Osteoblast (primary cell): ENCODE data around the gene APLNR. TPM values are rescaled to one million over a fixed set of nuclear protein-coding genes. Genes with fewer than 3 reads are reported as not detected.

Experiments
- DNase-seq: peaks from one replicate; pipeline ENCODE4 v3.0.0; 2011; ENCODE audit warnings: low spot score, mixed read lengths; ENCODE audit not compliant: insufficient read length; ENCODE audit errors: missing footprints
- H2AFZ ChIP-seq: 2 replicates; pipeline ENCODE4 v1.6.0; 2011; ENCODE audit warnings: mild to moderate bottlenecking, low read length
- H3K27ac ChIP-seq: 2 replicates; pipeline ENCODE4 v1.5.1; 2011; ENCODE audit warnings: mild to moderate bottlenecking, low read depth, low read length, moderate library complexity
- H3K27me3 ChIP-seq: 2 replicates; pipeline ENCODE4 v1.6.0; 2012; ENCODE audit warnings: mild to moderate bottlenecking, control low read depth, inconsistent platforms, low read length, moderate library complexity; ENCODE audit not compliant: insufficient read depth
- H3K36me3 ChIP-seq: 2 replicates; pipeline ENCODE4 v1.5.1; 2011; ENCODE audit warnings: mild to moderate bottlenecking, low read length, control low read depth, moderate library complexity; ENCODE audit not compliant: insufficient read depth
- H3K4me1 ChIP-seq: 2 replicates; pipeline ENCODE4 v1.5.1; 2011; ENCODE audit warnings: mild to moderate bottlenecking, low read length, control low read depth, moderate library complexity; ENCODE audit not compliant: insufficient read depth
- H3K4me2 ChIP-seq: 2 replicates; pipeline ENCODE4 v1.6.0; 2011; ENCODE audit warnings: mild to moderate bottlenecking, low read length; ENCODE audit not compliant: insufficient read depth
- H3K4me3 ChIP-seq: fragments of 200-600 bp; sonication (generic); 3 replicates; pipeline ENCODE4 v1.5.1; 2012; ENCODE audit warnings: mild to moderate bottlenecking, low read length, inconsistent platforms; ENCODE audit not compliant: insufficient read depth
- H3K79me2 ChIP-seq: 2 replicates; pipeline ENCODE4 v1.6.0; 2012; ENCODE audit warnings: mild to moderate bottlenecking, low read length, control low read depth, inconsistent platforms; ENCODE audit not compliant: insufficient read depth
- H3K9me3 ChIP-seq: 2 replicates; pipeline ENCODE4 v1.5.1; 2011; ENCODE audit warnings: low read depth, low read length, control low read depth
- H4K20me1 ChIP-seq: 2 replicates; pipeline ENCODE4 v1.6.0; 2012; ENCODE audit warnings: mild to moderate bottlenecking, low read length, control low read depth; ENCODE audit not compliant: insufficient read depth
- CTCF ChIP-seq: IDR thresholded peaks from 2 replicates; pipeline ENCODE4 v1.5.1; 2011; ENCODE audit warnings: mild to moderate bottlenecking, low read depth, low read length, moderate library complexity; ENCODE audit errors: extremely low read depth
- total RNA-seq: library from RNA; depleted of rRNA; stranded (reverse); fragments of >200 nt; gene quantifications from 2 replicates; pipeline ENCODE4 v1.2.3, GENCODE V29; 2012

Gene APLNR
- total RNA-seq, 1 donor, result not detected

- H3K27ac ChIP-seq, result no peak overlapping the region
- no peak overlapping the region for H3K4me3 ChIP-seq
- no peak overlapping the region for H3K4me2 ChIP-seq
- H3K36me3 ChIP-seq, result no peaks in the 10 kb centered on the region
- no peaks in the 10 kb centered on the region for H3K4me1 ChIP-seq
- no peaks in the 10 kb centered on the region for H3K9me3 ChIP-seq
- H3K79me2 ChIP-seq, result no peaks in the 10 kb centered on the region
- TF ChIP-seq CTCF, result no peak
- no peaks in the 10 kb centered on the region for H4K20me1 ChIP-seq
- H3K27me3 ChIP-seq, result no peaks in the 10 kb centered on the region
- DNase-seq, result no peak
- H2AFZ ChIP-seq, result no peak overlapping the region
Observed at GRCh38 chr11:57260937-57261783, 24.1 kb upstream of the APLNR start.

GRCh38 chr11:57256119-57256518 lies 19.1 kb upstream of the APLNR start:
- Histone ChIP-seq H3K27me3 (peaks cover 2% of the 10 kb centered on the region), H3K9me3 (no peaks in the 10 kb centered on the region)

DNA sequence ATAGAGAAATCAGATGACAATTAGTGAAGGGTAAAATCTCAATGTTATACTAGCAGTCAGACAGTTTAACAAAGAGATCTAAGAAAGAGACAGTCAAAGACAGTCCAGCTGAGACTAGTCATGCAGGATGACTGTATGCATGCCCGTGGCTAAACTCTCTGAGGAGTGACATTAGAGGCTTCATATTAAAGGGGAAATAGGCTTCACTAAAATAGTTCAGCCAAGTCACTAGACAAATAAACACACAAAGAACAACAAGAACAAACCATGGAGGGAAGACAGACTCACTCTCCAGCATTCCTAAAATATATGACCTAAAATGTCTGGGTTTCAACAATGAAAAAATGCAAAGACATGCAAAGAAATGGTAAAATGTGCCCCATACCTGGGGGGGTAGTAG lies 18.6 kb upstream of the APLNR start:
- H3K4me3 ChIP-seq, result no peak overlapping the region

More at GRCh38 chr11:57256119-57256518, 19.1 kb upstream of the APLNR start:
- no peak overlapping the region for H3K27ac ChIP-seq
- DNase-seq, result no peak
- TF ChIP-seq CTCF, result no peak
- H3K79me2 ChIP-seq, result no peaks in the 10 kb centered on the region
- H3K4me1 ChIP-seq, result peaks cover 4% of the 10 kb centered on the region
- H3K36me3 ChIP-seq, result no peaks in the 10 kb centered on the region
- no peak overlapping the region for H3K4me2 ChIP-seq
- H3K4me3 ChIP-seq, result no peak overlapping the region
- no peak overlapping the region for H2AFZ ChIP-seq
- H4K20me1 ChIP-seq, result no peaks in the 10 kb centered on the region

More for the DNA sequence above, 18.6 kb upstream of the APLNR start:
- H3K36me3 ChIP-seq, result no peaks in the 10 kb centered on the region
- no peaks in the 10 kb centered on the region for H3K9me3 ChIP-seq
- no peak overlapping the region for H2AFZ ChIP-seq
- no peak for TF ChIP-seq CTCF
- H3K4me1 ChIP-seq, result peaks cover 4% of the 10 kb centered on the region
- no peaks in the 10 kb centered on the region for H4K20me1 ChIP-seq
- peaks cover 7% of the 10 kb centered on the region for H3K27me3 ChIP-seq
- no peak overlapping the region for H3K4me2 ChIP-seq
- no peak for DNase-seq
- no peaks in the 10 kb centered on the region for H3K79me2 ChIP-seq
- no peak overlapping the region for H3K27ac ChIP-seq
